Neural cell (in vitro differentiated cells): ENCODE results near the gene IGF1R.

Source experiments
- CTCF ChIP-seq: fragments of 450-650 bp; IDR thresholded peaks from 2 replicates; pipeline ENCODE4 v1.5.1; 2014; ENCODE audit warnings: antibody characterized with exemption, mild to moderate bottlenecking, moderate library complexity; ENCODE audit not compliant: poor library complexity, severe bottlenecking
- EP300 ChIP-seq: fragments of 450-650 bp; conservative IDR thresholded peaks from 2 replicates; pipeline ENCODE4 v1.6.1; 2014; ENCODE audit warnings: antibody characterized with exemption, mild to moderate bottlenecking, moderate library complexity; ENCODE audit not compliant: poor library complexity, severe bottlenecking
- EZH2 ChIP-seq: fragments of 200-600, 300-800 bp; shearing (Covaris generic), sonication (generic); IDR thresholded peaks from 2 replicates; pipeline ENCODE4 v1.6.1; 2014; ENCODE audit warnings: antibody characterized with exemption, low read length, borderline replicate concordance, mild to moderate bottlenecking; ENCODE audit not compliant: insufficient read depth, poor library complexity, severe bottlenecking
- TAF1 ChIP-seq: IDR thresholded peaks from 2 replicates; pipeline ENCODE4 v1.6.1; 2012; ENCODE audit warnings: low read depth

GRCh38 chr15:98703126-98703685 is 54.9 kb downstream of the IGF1R start:
- no peak for TF ChIP-seq CTCF
- no peak for TF ChIP-seq TAF1
- TF ChIP-seq EZH2 = no peak
- TF ChIP-seq EP300 = no peak
